ENCODE data around the gene RELN.
"Not testable (repeated sequence)": the region's sequence is repeated elsewhere in the genome, so short reads cannot be mapped to it uniquely, and the experiment has no call there.

RELN gene

DNA sequence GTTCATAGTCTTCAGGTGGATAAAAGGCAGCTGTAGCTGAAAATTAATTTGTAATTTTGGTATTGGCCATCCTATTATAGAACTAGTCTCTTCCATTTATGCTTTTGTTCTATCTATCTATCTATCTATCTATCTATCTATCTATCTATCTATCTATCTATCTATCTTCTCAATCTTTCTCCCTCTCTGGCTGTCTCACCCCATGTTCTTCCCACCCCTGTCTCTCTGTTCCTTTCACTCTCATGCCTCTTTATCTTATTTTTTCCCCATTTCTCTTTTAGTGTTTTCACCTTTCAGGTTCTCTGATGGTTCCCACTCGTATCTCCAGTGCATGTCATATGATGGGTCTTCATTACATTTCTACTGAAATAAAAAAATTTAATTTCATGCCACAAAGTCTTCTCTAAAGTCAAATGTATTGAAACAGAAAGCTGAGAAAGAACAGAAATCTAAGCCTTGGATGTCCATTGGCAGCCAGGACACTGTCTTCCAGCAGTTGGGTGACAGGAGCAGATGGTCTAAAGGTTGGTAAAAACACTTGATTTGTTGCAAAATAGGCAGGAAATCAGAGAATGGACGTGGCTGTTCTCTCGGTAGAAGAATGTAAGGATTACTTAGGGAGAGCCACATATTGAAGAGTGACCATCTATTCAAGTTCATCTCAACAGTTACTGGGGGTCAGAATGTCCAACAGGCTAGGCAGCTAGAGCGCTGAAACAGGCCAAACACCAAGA, 127.0 kb downstream of the RELN start:
- DNase-seq (ENCODE audit: extremely low spot score, insufficient read length, low read depth) = no peak

DNA sequence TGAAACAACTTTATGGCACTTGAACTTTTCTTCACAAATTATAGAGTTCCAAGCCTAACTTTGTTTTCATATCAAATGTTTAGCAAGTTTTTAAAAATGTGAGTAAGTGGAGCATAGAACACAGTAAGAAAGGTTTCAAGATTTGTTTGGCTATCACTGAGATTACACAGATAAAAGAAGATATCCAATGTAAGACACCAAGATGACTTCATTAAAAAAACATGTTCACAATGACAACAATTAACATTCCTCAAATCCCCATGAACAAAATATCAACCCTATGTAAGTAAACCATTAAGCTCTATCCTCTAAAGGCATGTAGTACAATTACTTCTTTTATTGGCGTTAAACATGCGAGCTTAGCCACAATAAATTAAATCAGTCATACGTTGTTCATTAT, 129.7 kb downstream of the RELN start:
- DNase-seq (ENCODE audit: extremely low spot score, insufficient read length, low read depth) (no peak), FAIRE-seq (no peak)

More for the DNA sequence above, 127.0 kb downstream of the RELN start:
- no peak for FAIRE-seq

DNA sequence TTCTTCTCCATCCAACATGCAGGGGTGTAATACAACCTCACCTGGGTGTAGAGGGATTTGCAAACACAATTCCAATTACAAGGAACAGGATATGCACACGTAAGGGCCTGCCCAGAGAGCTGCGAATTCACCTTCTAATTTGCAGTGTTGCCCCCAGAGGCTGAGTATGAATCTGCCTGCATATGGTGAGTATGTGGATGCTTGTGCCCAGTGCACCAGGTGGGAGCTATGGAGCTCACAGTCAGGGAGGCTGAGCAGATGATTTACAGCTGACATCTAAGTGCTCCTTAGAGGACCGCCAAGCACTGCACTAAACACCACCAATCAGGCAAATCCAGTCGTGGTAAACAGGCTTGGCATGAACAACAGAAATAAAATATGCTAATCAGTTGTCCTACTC, 132.0 kb downstream of the RELN start:
- no peak for DNase-seq (ENCODE audit: extremely low spot score, insufficient read length, low read depth)
- no peak for FAIRE-seq

DNA sequence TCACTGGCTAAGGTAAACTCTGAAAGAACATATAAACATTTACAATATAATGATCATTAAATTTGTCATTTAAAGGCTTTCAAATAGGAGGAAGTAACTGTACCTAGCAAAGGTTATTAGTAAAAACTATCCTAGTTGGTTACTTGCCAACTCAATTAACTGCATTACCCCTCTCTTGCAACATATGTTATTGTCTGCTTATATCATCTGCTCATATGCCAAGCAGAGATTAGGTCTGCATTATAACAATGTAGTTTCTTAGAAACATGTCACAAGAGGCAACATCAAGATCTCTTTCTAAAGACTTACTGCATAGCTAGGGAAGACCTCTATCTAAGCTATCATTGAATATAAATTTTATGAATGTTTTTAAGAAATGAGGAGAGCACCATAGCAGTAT, 132.5 kb downstream of the RELN start:
- DNase-seq (ENCODE audit: extremely low spot score, insufficient read length, low read depth) (no peak), FAIRE-seq (no peak)

DNA sequence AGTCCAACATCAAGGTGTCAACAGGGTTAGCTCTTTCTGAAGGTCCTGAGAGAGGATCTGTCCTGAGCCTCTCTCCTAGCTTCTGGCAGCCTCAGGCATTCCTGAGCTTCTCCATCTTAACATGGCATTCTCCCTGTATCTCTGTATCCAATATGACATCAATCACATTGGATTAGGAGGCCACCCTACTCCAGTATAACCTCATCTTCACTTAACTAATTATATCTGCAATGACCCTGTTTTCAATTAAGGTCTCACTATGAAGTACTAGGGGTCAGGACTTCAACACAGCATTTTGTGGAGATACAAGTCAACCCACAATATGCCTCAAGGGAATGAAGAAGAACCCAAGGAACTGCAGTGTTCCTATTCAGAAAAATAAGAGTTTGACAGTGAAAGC, 133.8 kb downstream of the RELN start:
- FAIRE-seq (no peak), DNase-seq (ENCODE audit: extremely low spot score, insufficient read length, low read depth) (no peak)

DNA sequence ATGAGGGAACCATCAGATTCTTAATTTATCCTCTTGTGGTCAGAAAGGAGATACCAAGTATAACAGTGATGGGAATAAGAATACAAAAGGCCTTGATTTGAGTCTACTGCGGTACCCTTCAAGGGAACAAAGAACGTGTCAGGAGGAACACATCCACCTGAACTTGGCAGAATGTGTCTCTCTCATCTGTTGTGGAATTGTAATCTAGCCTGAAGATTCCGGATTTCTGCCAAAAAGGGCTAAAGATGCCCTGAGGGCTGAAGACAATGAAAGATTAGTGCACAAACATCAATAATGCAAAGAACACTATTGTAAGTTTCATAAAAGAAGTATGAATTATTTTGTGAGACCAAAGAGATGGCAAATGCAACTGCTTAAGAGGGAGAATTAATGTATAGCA, 134.8 kb downstream of the RELN start:
- FAIRE-seq = no peak
- no peak for DNase-seq (ENCODE audit: extremely low spot score, insufficient read length, low read depth)

DNA sequence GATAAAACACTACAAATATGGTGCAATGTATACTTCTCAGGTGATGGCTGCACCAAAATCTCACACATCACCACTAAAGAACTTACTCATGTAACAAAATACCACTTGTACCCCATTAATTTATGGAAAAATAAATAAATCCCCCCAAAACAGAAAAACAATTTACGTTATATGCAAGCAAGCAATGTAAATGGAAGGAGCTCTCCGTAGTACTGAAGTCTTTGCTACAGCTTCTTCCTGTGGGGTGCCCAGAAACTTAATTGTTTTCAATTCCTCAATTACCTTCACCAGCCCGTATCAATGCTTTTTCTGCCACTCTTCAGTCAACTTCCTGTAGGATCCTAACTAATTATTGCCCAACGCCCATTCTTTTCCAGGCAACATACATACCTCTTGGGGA, 138.1 kb downstream of the RELN start:
- FAIRE-seq = no peak
- no peak for DNase-seq (ENCODE audit: extremely low spot score, insufficient read length, low read depth)

DNA sequence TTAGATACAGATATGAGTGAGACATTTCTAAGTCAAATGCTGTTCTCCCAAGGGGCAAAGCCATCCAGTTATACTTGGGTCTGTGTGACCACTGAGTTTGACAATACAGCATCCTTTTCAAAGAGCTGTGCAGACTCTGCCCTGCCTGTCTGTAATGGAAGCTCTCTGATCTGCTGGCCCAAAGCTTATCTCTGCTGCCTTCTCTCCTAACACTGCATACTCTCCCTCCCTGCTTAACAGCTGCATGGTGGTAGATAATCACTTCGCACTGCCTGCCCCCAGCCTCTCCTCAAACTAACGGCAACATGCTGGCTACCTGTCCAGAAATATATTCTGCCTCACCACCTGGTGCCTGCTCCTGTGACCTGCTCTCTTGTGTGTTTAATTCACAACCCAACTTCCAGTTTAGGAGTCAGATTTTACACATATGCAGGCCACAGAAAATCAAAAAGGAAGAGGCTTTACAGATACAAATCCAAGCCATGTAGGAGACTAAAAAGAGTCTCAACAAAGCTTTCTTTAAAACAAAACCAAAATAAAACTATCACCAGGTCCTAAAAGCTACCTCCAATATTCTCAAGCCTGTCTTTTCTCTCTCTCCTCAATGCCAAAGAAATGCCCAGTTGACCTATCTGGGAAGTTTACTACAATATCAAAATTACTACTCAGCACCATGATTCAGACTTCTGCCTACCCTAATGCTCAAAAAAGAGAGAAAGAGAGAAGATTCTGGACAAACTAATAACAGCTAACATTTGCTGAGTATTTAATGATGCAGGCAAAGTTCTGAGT, 145.6 kb downstream of the RELN start:
- no peak for FAIRE-seq
- DNase-seq (ENCODE audit: extremely low spot score, insufficient read length, low read depth) = no peak

DNA sequence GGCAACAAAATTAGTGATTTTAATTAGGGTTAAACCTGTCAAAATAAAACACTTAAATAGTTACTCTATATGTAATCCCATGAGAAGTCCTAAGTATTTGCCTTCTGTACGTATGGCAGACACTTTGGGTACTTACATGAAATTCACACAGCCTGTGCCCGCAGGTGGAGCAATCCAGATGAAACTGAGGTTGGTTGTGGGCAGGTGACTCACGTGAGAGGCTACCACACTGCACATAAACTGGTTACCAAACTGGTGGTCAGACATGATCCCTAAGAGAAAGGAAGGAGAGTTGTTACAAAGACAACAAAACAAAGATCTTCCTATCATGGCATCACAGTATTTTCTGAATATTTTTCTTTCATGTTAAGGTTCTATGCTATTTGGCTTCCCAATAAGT, 156.1 kb downstream of the RELN start:
- FAIRE-seq (no peak), DNase-seq (ENCODE audit: extremely low spot score, insufficient read length, low read depth) (no peak)

DNA sequence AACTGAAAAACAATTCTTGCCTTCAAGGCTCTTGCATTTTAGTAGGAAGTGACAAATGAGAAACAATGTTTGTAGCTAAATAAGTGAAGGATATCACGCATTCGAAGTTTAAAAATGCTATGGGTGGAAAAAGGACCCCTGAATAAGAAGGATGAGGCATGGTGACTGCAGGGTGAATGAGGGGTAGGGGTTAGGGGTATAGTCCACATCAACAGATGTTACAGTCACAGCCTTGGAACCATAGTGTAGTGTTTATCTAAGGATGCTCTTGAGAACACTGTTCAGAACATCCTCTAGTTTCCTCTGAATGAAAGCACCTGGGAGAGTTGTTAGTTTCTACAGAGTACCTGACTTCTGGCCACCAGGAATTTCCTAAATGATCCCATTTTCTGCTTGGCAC, 157.0 kb downstream of the RELN start:
- FAIRE-seq = no peak
- DNase-seq (ENCODE audit: extremely low spot score, insufficient read length, low read depth) = no peak

DNA sequence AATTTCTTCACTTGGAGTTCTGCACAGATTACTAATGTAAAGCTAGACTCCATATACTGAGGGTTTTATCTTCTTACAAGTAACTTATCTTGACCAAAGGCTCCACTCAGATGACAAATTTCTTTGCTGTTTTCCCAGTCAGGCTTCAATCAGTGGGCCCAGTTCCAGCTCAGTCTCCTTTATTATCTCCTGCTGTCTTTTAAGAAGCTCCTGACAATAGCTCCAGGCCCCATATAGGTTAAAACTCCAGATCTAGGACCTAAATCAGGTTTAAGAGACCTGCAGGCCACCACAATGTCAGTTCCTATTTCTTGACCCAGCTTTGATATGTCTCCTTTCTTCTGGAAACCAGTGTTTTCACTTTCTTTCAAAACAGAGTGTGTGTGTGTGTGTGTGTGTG, 165.2 kb downstream of the RELN start:
- DNase-seq (ENCODE audit: extremely low spot score, insufficient read length, low read depth) (no peak), FAIRE-seq (no peak)

DNA sequence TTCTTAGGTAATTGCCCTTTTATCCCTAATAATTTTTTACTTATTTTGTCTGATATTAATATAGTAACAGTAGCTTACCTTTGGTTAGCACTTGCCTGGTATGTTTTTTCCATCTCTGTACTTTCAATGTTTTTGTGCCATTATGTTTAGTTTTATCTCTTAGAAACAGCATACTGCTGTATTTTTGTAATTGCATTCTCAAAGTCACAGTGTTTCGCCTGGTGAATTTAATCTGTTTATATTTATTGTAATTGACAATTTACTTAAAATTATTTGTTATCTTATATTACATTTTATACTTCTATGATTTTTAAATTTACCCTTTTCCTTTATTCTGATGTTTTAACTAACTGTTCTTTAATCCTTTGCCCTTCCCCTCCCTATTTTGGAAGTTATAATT, 166.4 kb downstream of the RELN start:
- no peak for FAIRE-seq
- no peak for DNase-seq (ENCODE audit: extremely low spot score, insufficient read length, low read depth)

DNA sequence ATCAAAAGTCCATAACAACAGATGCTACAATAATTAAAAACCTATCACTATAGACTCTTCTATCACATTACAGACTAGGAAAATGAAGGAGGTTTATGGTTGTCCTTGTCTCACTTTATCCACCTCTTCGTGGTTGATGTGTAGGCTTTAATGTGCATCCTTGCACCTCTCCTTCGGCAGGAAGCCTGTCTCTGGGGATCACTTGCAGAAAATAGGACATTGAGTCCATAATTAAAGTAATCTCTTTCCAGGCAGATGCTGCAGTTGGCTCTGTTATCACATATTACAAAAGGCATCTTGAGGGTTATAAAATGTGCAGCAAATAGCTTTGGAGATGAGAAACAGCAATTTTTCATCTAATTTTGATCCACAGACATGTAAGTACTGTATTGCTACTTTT, 168.4 kb downstream of the RELN start:
- DNase-seq (ENCODE audit: extremely low spot score, insufficient read length, low read depth) (no peak), FAIRE-seq (no peak)

DNA sequence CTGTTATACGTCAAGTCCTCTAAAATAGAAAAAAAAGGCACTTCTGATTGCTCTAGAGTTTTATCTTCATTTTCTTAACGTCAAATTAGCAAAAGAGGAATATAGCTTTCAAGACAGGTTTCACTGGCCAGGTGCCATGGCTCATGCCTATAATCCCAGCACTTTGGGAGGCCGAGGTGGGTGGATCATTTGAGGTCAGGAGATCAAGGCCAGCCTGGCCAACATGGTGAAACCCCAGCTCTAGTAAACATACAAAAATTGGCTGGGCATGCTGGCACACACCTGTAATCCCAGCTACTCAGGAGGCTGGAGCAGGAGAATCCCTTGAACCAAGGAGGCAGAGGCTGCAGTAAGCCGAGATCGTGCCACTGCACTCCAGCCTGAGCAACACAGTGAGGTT, 173.5 kb downstream of the RELN start:
- not testable (repeated sequence) for DNase-seq (ENCODE audit: extremely low spot score, insufficient read length, low read depth); FAIRE-seq

DNA sequence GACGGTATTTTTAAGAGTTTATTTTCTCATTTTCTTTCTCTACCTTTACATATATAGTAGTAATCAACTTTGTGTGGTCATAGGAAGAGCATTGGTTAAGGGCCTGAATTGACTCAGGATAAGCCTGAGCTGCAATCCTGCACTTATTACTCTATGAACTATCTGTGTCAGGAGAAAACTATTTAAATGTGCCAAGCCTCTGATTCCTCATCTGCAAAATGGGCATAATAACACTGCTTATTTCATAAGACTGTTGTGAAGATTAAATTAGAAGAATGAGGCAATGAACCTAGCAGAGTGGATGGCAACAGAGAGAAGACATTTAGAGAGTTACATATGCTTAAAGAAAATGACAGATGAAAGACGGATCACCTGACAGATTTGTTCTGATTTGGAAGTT, 175.5 kb downstream of the RELN start:
- DNase-seq (ENCODE audit: extremely low spot score, insufficient read length, low read depth) = no peak

DNA sequence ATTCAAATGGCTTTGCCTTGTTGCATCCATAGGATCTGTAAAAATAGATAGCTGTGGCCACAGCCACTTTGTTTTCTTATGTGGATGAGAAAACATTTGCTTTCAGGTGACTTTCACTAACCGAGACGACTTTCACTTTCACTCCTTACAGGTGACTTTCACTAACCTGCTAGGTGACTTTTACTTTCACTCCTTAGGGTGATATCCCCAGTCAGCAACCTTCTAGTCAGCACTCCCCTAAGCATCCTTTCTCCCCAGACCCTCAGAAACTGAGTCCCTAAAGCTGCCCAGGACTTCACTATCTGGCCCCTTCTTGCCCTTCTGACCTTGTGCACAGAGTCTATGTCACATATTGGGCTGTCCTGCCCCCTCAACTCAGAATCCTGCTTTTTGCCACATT, 177.5 kb downstream of the RELN start:
- DNase-seq (ENCODE audit: extremely low spot score, insufficient read length, low read depth) (no peak), FAIRE-seq (peak; percentile 59)

More for the DNA sequence above, 175.5 kb downstream of the RELN start:
- FAIRE-seq = no peak

DNA sequence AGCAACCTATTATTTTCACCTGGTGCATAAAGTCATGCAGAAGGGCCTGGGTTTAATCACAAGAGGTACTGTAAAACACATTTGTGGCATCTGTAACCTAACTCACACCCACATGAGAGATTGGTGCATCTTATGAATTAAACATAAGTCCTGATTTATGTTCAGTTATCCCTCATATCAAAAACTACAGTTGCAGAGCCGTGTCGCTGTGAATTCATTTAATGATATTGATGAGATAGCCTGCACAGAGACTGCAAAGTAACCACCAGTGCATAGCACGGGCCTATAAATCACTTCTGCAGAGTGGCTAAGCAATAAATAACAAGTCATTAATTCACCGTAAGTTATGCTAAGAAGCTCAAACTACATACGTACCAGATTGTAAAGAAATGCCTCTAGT, 178.2 kb downstream of the RELN start:
- DNase-seq (ENCODE audit: extremely low spot score, insufficient read length, low read depth) = no peak
- no peak for FAIRE-seq

DNA sequence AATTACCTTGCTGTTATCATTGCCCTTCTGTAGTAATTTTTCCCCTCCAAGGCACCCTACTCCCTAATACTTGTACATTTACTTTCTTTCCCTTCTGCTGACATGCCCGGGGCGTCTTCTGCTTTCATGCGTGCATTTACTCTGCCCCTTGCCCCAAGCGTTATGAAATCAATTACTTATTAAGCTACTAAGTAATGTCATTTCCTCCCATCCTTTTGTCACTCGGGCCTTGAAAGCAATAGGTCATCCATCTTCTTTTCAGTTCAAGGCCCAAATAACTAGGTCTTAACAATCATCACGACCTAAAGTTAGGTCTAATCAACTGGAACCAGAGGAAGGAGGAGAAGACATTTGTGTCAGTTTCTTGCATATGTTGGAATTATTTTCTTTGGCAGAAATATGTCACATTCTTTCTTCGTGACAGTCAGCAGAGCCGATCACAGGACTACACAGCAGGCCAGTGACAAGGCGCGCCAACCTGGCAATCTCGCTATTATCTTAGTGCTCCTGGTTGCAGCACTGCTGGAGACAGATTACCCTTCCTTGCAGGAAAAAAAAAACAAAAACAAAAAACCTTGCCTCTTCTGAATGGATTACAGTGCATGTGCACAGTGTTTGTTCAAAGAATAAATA, 179.2 kb downstream of the RELN start:
- FAIRE-seq (peak; percentile 35), DNase-seq (ENCODE audit: extremely low spot score, insufficient read length, low read depth) (no peak)

DNA sequence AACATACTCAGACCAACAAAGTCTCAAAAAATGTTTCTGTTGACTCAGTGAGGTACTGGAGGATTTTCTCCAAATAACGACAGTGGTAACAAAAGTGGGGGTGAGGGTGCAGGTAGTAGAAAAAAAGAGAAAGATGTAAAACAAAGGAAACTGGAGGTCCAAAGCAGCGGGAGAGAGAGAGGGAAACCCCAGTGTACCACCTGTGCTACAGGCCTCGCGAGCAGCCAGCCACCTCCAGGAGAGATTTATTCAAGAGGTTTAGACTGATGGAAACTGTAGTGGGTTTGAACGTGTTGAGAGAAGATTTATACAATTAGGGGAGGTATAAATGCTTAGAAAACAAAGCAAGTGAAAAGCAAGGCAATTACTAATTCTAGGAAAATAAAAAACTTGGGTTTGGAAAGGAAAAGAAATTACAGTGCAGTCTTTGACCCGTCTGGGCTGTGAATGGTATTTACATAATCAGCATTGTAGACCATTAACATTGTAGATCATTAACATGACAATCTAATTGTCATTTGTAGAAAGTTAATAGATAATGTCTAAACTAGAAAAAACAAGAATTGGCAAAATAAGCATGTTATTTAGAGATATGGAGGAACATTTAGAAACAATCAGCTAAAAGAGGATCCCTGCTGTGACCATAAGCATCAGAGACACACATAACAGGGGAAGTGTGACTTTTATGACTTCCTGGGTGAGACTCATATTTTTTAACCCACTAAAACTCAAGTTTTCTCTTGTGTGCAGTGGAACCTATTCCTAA, 180.0 kb downstream of the RELN start:
- no peak for FAIRE-seq

DNA sequence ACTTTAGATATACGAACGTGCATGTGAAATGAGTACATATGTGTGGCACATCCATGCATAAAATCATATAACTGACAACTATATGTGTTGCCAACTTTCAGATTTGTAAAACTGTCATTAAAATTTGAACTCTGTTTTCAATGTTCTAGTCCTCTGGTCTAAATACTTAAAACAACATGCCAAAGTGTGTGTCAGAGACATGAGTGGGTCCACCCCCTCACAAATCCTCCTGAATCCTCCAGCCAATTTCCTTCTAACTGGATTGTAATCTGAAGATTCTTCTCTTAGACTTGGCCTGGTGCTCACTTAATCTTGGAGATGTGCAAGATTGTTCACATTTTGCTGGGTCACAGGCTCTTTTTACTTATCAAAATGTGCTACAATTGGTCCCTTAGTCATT, 184.1 kb downstream of the RELN start:
- DNase-seq (ENCODE audit: extremely low spot score, insufficient read length, low read depth) (no peak), FAIRE-seq (no peak)

More for the DNA sequence above, 180.0 kb downstream of the RELN start:
- no peak for DNase-seq (ENCODE audit: extremely low spot score, insufficient read length, low read depth)
